Endodermal cell (in vitro differentiated cells): ENCODE results near the gene TMTC2. TPM values are rescaled to one million over a fixed set of nuclear protein-coding genes. Genes with fewer than 3 reads are reported as not detected.

Experiments used
- DNase-seq: peaks from one replicate; pipeline ENCODE4 v3.0.0-alpha.2; 2017
- H3K27ac ChIP-seq: 2 replicates; pipeline ENCODE4 v1.5.1; 2013; ENCODE audit warnings: mild to moderate bottlenecking, low read depth, low read length, moderate library complexity
- H3K27me3 ChIP-seq: 2 replicates; pipeline ENCODE4 v1.6.1; 2013; ENCODE audit warnings: mild to moderate bottlenecking, low read length, moderate library complexity; ENCODE audit not compliant: insufficient read depth, control insufficient read depth, poor library complexity, severe bottlenecking
- H3K36me3 ChIP-seq: 2 replicates; pipeline ENCODE4 v1.7.0; 2013; ENCODE audit warnings: mild to moderate bottlenecking, low read length, moderate library complexity; ENCODE audit not compliant: control insufficient read depth, insufficient read depth
- H3K4me1 ChIP-seq: one replicate; pipeline ENCODE4 v1.7.0; 2013; ENCODE audit warnings: low read length; ENCODE audit not compliant: control insufficient read depth, insufficient read depth
- H3K4me3 ChIP-seq: 2 replicates; pipeline ENCODE4 v1.5.1; 2013; ENCODE audit warnings: mild to moderate bottlenecking, low read length, moderate library complexity
- H3K9ac ChIP-seq: 2 replicates; pipeline ENCODE4 v1.6.1; 2013; ENCODE audit warnings: mild to moderate bottlenecking, low read length, moderate library complexity; ENCODE audit not compliant: poor library complexity, severe bottlenecking; ENCODE audit errors: extremely low read depth
- H3K9me3 ChIP-seq: 2 replicates; pipeline ENCODE4 v1.6.1; 2013; ENCODE audit warnings: mild to moderate bottlenecking, low read length, moderate library complexity; ENCODE audit not compliant: control insufficient read depth
- H3K27ac Mint-ChIP-seq: 2 replicates; pipeline ENCODE4 v1.8.0; 2020; ENCODE audit warnings: mixed read lengths
- H3K27me3 Mint-ChIP-seq: 2 replicates; pipeline ENCODE4 v1.8.0; 2021; ENCODE audit warnings: mild to moderate bottlenecking, mixed read lengths; ENCODE audit not compliant: insufficient read depth
- H3K36me3 Mint-ChIP-seq: 2 replicates; pipeline ENCODE4 v1.8.0; 2020; ENCODE audit warnings: low read depth, mixed read lengths
- H3K4me1 Mint-ChIP-seq: 2 replicates; pipeline ENCODE4 v1.8.0; 2020; ENCODE audit warnings: mixed read lengths
- H3K4me3 Mint-ChIP-seq: 2 replicates; pipeline ENCODE4 v1.8.0; 2020; ENCODE audit warnings: mild to moderate bottlenecking, moderate library complexity, mixed read lengths
- H3K9me3 Mint-ChIP-seq: 2 replicates; pipeline ENCODE4 v1.8.0; 2020; ENCODE audit warnings: mild to moderate bottlenecking, mixed read lengths
- CTCF ChIP-seq: fragments of 200-600 bp; sonication (generic); conservative IDR thresholded peaks from 2 replicates; pipeline ENCODE4 v1.5.0; 2021; ENCODE audit warnings: antibody characterized with exemption, mild to moderate bottlenecking
- WGBS, 2 experiments: methylation state at CpG; one replicate each; pipeline versions ENCODE4 v1.1.5 to v1.1.7; 2013; ENCODE audit warnings: missing lambda C conversion rate in 2 of 2, mixed read lengths in 1 of 2; ENCODE audit not compliant: insufficient coverage in 1 of 2, insufficient read length in 1 of 2; 5-methylcytosine and 5-hydroxymethylcytosine counted together
- total RNA-seq, 2 donors: library from RNA; stranded (reverse); fragmentation: NEBNext Ultra II Directional in 1 of 2; extraction: Animal tissue kit (Norgen Biotek cat#: 25700) in 1 of 2; gene quantifications; 2 replicates in 1 of 2; 3 replicates in 1 of 2; pipeline ENCODE4 v1.2.1, GENCODE V29; 2021

TMTC2 gene
- total RNA-seq, 2 donors from 2014 or later, result 7.2 to 10.8 TPM

GRCh38 chr12:83136411-83136810 lies 449.7 kb downstream of the TMTC2 start:
- H3K9me3 Mint-ChIP-seq, result peaks cover 25% of the 10 kb centered on the region

GRCh38 chr12:83140135-83140534 lies 453.4 kb downstream of the TMTC2 start:
- no peak for TF ChIP-seq CTCF
- DNase-seq, result no peak
- H3K9ac ChIP-seq, result no peak overlapping the region
- Mint-ChIP-seq H3K27me3 (no peaks in the 10 kb centered on the region), H3K4me3 (no peak overlapping the region), H3K27ac (no peak overlapping the region), H3K9me3 (peaks cover 31% of the 10 kb centered on the region), H3K4me1 (no peaks in the 10 kb centered on the region), H3K36me3 (peaks cover 5% of the 10 kb centered on the region)
- H3K36me3 ChIP-seq, result no peaks in the 10 kb centered on the region
- no peak overlapping the region for H3K27ac ChIP-seq
- H3K27me3 ChIP-seq, result no peaks in the 10 kb centered on the region
- WGBS, 2 experiments, result 93 to 94% methylated on average over 13 to 18 of the region's 18 CpGs
- peaks cover 8% of the 10 kb centered on the region for H3K9me3 ChIP-seq
- H3K4me3 ChIP-seq, result no peak overlapping the region
- no peaks in the 10 kb centered on the region for H3K4me1 ChIP-seq

More at GRCh38 chr12:83136411-83136810, 449.7 kb downstream of the TMTC2 start:
- no peaks in the 10 kb centered on the region for H3K36me3 ChIP-seq
- peaks cover 10% of the 10 kb centered on the region for H3K36me3 Mint-ChIP-seq
- DNase-seq, result no peak
- no peak overlapping the region for H3K27ac Mint-ChIP-seq
- H3K9me3 ChIP-seq, result peaks cover 8% of the 10 kb centered on the region
- no peaks in the 10 kb centered on the region for H3K27me3 Mint-ChIP-seq
- H3K9ac ChIP-seq, result no peak overlapping the region
- H3K27ac ChIP-seq, result no peak overlapping the region
- WGBS, 2 experiments, result 100% methylated on average over 1 of the region's 1 CpG; no CpG with 5 or more reads in 1 of the 2 experiments
- H3K4me1 Mint-ChIP-seq, result no peaks in the 10 kb centered on the region
- H3K27me3 ChIP-seq, result no peaks in the 10 kb centered on the region
- no peak overlapping the region for H3K4me3 Mint-ChIP-seq
- no peaks in the 10 kb centered on the region for H3K4me1 ChIP-seq
- no peak overlapping the region for H3K4me3 ChIP-seq
- TF ChIP-seq CTCF, result no peak

- peaks cover 5% of the 10 kb centered on the region for H3K36me3 Mint-ChIP-seq
Observed at GRCh38 chr12:83141460-83141994, 454.8 kb downstream of the TMTC2 start.

More at GRCh38 chr12:83141460-83141994, 454.8 kb downstream of the TMTC2 start:
- Histone ChIP-seq H3K27ac (no peak overlapping the region), H3K27me3 (no peaks in the 10 kb centered on the region), H3K9me3 (peaks cover 8% of the 10 kb centered on the region), H3K36me3 (no peaks in the 10 kb centered on the region), H3K9ac (no peak overlapping the region), H3K4me3 (no peak overlapping the region), H3K4me1 (no peaks in the 10 kb centered on the region)
- H3K9me3 Mint-ChIP-seq, result peaks cover 31% of the 10 kb centered on the region
- H3K4me1 Mint-ChIP-seq, result no peaks in the 10 kb centered on the region
- no peaks in the 10 kb centered on the region for H3K27me3 Mint-ChIP-seq
- DNase-seq, result no peak
- no peak for TF ChIP-seq CTCF
- WGBS, 2 experiments, result 93 to 95% methylated on average over 5 of the region's 5 CpGs
- H3K4me3 Mint-ChIP-seq, result no peak overlapping the region
- H3K27ac Mint-ChIP-seq, result no peak overlapping the region
